AG10803 (cell line): ENCODE data around the gene PRRG2.

Source experiments
- DNase-seq: peaks from one replicate; pipeline ENCODE4 v3.0.0; 2010; ENCODE audit warnings: low read depth
- H3K4me3 ChIP-seq: 2 replicates; pipeline ENCODE4 v1.5.1; 2011; ENCODE audit warnings: mild to moderate bottlenecking, low read length, control low read depth
- CTCF ChIP-seq: conservative IDR thresholded peaks from 2 replicates; pipeline ENCODE4 v1.5.1; 2011; ENCODE audit warnings: mild to moderate bottlenecking, low read length, control low read depth, inconsistent platforms

PRRG2 gene

GRCh38 chr19:49593233-49594113 is 12.4 kb downstream of the PRRG2 start:
- TF ChIP-seq CTCF = no peak
- DNase-seq = peak; percentile 86
- H3K4me3 ChIP-seq = peak overlapping the region; percentile 83

GRCh38 chr19:49594157-49594992 is 13.3 kb downstream of the PRRG2 start:
- no peak for TF ChIP-seq CTCF
- no peak overlapping the region for H3K4me3 ChIP-seq
- DNase-seq = no peak

GRCh38 chr19:49594993-49595818 is 14.1 kb downstream of the PRRG2 start:
- no peak overlapping the region for H3K4me3 ChIP-seq
- no peak for TF ChIP-seq CTCF
- DNase-seq = no peak

- no peak for DNase-seq
- no peak overlapping the region for H3K4me3 ChIP-seq
- TF ChIP-seq CTCF = no peak
These were observed 14.8 kb downstream of the PRRG2 start for GRCh38 chr19:49595819-49596404.

GRCh38 chr19:49596407-49596806 is 15.3 kb downstream of the PRRG2 start:
- TF ChIP-seq CTCF = no peak
- DNase-seq = no peak
- no peak overlapping the region for H3K4me3 ChIP-seq

GRCh38 chr19:49596954-49597702 is 16.0 kb downstream of the PRRG2 start:
- no peak for DNase-seq
- no peak for TF ChIP-seq CTCF
- no peak overlapping the region for H3K4me3 ChIP-seq
